Neural crest cell (in vitro differentiated cells): ENCODE data around the gene USP22. TPM values are rescaled to one million over a fixed set of nuclear protein-coding genes. Genes with fewer than 3 reads are reported as not detected.
A peak's percentile ranks its signal among the peaks of the same experiment; 100 is the strongest.

Source experiments
- DNase-seq: peaks from one replicate; pipeline ENCODE4 v3.0.0; 2021; ENCODE audit warnings: low read depth, mixed read lengths, low spot score
- H3K27ac Mint-ChIP-seq: one replicate; pipeline ENCODE4 v1.8.0; 2021; ENCODE audit warnings: mild to moderate bottlenecking, mixed read lengths; ENCODE audit not compliant: unreplicated experiment
- H3K27me3 Mint-ChIP-seq: 2 replicates; pipeline ENCODE4 v1.8.0; 2021; ENCODE audit warnings: low read depth, mild to moderate bottlenecking, mixed read lengths
- H3K36me3 Mint-ChIP-seq: 2 replicates; pipeline ENCODE4 v1.8.0; 2021; ENCODE audit warnings: low read depth, mild to moderate bottlenecking, mixed read lengths
- H3K4me1 Mint-ChIP-seq: 2 replicates; pipeline ENCODE4 v1.8.0; 2021; ENCODE audit warnings: mixed read lengths
- H3K4me3 Mint-ChIP-seq: one replicate; pipeline ENCODE4 v1.8.0; 2021; ENCODE audit warnings: mild to moderate bottlenecking, mixed read lengths
- H3K9me3 Mint-ChIP-seq: 2 replicates; pipeline ENCODE4 v1.8.0; 2021; ENCODE audit warnings: mixed read lengths
- CTCF ChIP-seq: fragments of 200-600 bp; sonication (generic); conservative IDR thresholded peaks from 2 replicates; pipeline ENCODE4 v1.5.0; 2021; ENCODE audit warnings: antibody characterized with exemption, mild to moderate bottlenecking
- total RNA-seq: library from RNA; stranded (reverse); gene quantifications from 2 replicates; pipeline ENCODE4 v1.2.1, GENCODE V29; 2021

Gene USP22
- total RNA-seq, 1 donor from 2014 or later, result 390 TPM

DNA sequence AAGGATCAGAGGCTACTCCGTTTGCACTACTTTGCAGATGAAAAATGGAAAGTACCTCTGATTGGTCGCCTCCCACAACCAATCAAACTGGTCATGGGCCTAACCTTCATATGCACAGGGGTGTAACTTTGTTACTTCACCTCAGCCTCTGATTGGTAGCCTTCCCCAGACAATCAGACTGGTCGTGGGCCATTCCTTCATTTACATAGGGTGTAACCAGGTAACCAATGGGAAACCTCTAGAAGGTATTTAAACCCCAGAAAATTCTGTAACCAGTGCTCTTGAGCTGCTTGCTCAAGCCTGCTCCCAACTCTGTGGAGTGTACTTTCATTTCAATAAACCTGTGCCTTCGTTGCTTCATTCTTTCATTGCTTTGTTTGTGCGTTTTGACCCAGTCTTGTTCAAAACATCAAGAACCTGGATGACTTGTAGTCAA, 39.2 kb upstream of the USP22 start:
- Mint-ChIP-seq H3K36me3 (no peaks in the 10 kb centered on the region), H3K4me3 (no peak overlapping the region), H3K27ac (no peak overlapping the region), H3K27me3 (peaks cover 8% of the 10 kb centered on the region), H3K4me1 (no peaks in the 10 kb centered on the region), H3K9me3 (no peaks in the 10 kb centered on the region)
- no peak for DNase-seq
- TF ChIP-seq CTCF, result no peak

DNA sequence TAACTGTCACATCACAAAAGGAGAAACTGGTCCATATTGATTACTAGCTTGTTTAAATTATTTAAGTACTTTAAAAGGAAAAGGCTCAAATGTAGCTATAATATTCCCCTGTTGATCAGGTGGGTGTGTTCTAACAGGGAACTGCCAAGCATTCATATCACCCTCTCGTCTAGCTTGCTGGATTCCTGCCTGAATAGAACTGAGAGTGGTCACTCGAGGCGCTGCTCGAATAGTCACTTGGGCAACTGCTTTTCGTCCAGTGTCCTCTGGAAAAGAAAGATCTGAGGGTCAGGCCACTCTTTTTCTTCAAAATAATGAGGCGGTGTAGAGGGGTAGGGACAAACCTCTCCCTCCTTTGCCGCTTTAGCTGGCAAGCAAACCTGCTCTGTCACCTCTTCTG, 36.4 kb upstream of the USP22 start:
- no peak overlapping the region for H3K27ac Mint-ChIP-seq
- H3K4me3 Mint-ChIP-seq, result no peak overlapping the region
- H3K4me1 Mint-ChIP-seq, result no peaks in the 10 kb centered on the region
- TF ChIP-seq CTCF, result no peak
- no peak for DNase-seq
- no peaks in the 10 kb centered on the region for H3K36me3 Mint-ChIP-seq
- no peaks in the 10 kb centered on the region for H3K9me3 Mint-ChIP-seq
- H3K27me3 Mint-ChIP-seq, result peaks cover 8% of the 10 kb centered on the region

GRCh38 chr17:21078016-21078780, 35.4 kb upstream of the USP22 start:
- no peaks in the 10 kb centered on the region for H3K4me1 Mint-ChIP-seq
- TF ChIP-seq CTCF, result no peak
- H3K27me3 Mint-ChIP-seq, result peaks cover 8% of the 10 kb centered on the region
- H3K9me3 Mint-ChIP-seq, result no peaks in the 10 kb centered on the region
- no peak overlapping the region for H3K4me3 Mint-ChIP-seq
- DNase-seq, result no peak
- H3K27ac Mint-ChIP-seq, result peak overlapping the region; percentile 31
- H3K36me3 Mint-ChIP-seq, result no peaks in the 10 kb centered on the region

DNA sequence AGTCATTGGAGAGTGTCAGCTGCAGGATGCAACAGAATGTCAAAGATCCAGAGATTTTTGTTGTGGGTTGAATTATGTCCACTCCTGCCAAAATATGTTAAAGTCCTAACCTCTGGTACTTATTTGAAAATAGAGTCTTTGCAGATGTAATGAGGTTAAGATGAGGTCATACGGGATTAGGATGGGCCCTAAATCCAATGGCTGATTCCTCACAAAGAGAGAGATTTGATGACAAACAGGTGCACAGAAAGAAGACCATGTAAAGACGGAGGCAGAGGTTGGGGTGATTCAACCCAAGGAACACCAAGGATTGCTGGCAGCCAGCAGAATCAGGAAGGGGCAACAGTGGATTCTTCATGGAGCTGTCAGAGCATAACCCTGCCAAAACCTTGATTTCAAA, 34.5 kb upstream of the USP22 start:
- no peaks in the 10 kb centered on the region for H3K9me3 Mint-ChIP-seq
- no peak overlapping the region for H3K27ac Mint-ChIP-seq
- H3K27me3 Mint-ChIP-seq, result peaks cover 7% of the 10 kb centered on the region
- H3K4me3 Mint-ChIP-seq, result no peak overlapping the region
- no peaks in the 10 kb centered on the region for H3K4me1 Mint-ChIP-seq
- TF ChIP-seq CTCF, result no peak
- no peak for DNase-seq
- H3K36me3 Mint-ChIP-seq, result no peaks in the 10 kb centered on the region

DNA sequence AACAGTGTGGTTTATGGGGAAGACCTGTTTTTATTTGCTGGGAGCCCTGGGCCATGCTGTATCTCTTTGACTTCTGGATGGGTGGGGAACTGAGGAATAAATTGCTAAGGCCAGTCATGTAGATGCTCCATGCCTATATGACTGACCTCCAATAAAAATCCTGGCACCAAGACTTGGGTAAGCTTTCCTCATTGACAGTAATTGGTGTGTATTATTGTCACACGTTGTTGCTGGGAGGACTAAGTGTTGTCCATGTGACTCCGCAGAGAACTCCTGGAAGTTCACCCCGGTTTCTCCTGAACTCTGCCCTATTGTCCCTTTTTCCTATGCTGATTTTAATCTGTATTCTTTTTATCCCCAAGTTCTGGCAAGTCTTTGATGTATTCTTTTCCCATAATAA, 33.4 kb upstream of the USP22 start:
- no peak overlapping the region for H3K27ac Mint-ChIP-seq
- H3K27me3 Mint-ChIP-seq, result peaks cover 1% of the 10 kb centered on the region
- no peak for TF ChIP-seq CTCF
- no peak for DNase-seq
- no peak overlapping the region for H3K4me3 Mint-ChIP-seq
- no peaks in the 10 kb centered on the region for H3K9me3 Mint-ChIP-seq
- H3K36me3 Mint-ChIP-seq, result no peaks in the 10 kb centered on the region
- no peaks in the 10 kb centered on the region for H3K4me1 Mint-ChIP-seq
